Activated naive CD4-positive, alpha-beta T cell treated with anti-CD3 and anti-CD28 coated beads, Interleukin-2, amount 50 U/mL, for 72 hours (primary cell): ENCODE results near the gene ZNF805. TPM values are rescaled to one million over a fixed set of nuclear protein-coding genes. Genes with fewer than 3 reads are reported as not detected.

Experiments
- ATAC-seq, 2 donors: fragments of 150-1000 bp; cut with Tn5 transposase; 2 replicates each; pipeline ENCODE4 v1.10.0; 2021; ENCODE audit warnings: mild to moderate bottlenecking in 2 of 2, moderate library complexity in 2 of 2
- DNase-seq, 2 donors: peaks; one replicate each; pipeline ENCODE4 v3.0.0; 2021 to 2022; ENCODE audit warnings: low spot score in 2 of 2
- H3K27ac Mint-ChIP-seq, 2 donors: one replicate each; pipeline ENCODE4 v1.8.0; 2022; ENCODE audit warnings: mild to moderate bottlenecking in 2 of 2, mixed read lengths in 2 of 2
- H3K36me3 Mint-ChIP-seq, 2 donors: one replicate each; pipeline ENCODE4 v1.8.0; 2022; ENCODE audit warnings: mixed read lengths in 2 of 2
- H3K9me3 Mint-ChIP-seq, 2 donors: one replicate each; pipeline ENCODE4 v1.8.0; 2022; ENCODE audit warnings: mixed read lengths in 2 of 2
- total RNA-seq, 2 donors: library from RNA; stranded (reverse); gene quantifications; one replicate each; pipeline ENCODE4 v1.2.3, GENCODE V29; 2022

ZNF805 gene
- total RNA-seq, 2 donors from 2014 or later = 8.9 to 21.5 TPM

DNA sequence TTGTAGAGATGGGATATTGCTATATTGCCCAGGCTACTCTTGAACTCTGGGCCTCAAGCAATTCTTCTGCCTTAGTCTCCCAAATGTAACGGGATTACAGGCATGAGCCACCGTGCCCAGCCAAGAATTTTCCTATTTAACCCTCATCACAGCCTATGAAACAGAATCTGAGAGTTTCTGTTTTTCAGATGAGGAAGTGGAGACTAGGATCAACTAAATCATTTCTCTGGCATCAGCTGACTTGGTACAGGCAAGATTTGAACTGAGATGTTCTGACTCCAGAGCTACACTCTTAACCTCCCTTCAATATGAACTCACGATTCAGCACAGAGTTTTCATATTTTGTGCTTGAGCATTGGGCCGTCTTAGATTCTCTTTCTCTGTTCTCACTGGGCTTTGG, 47.9 kb downstream of the ZNF805 start:
- Mint-ChIP-seq H3K27ac (no peak overlapping the region), H3K9me3 (peaks cover 39 to 45% of the 10 kb centered on the region in 2 donors), H3K36me3 (peaks cover 77 to 95% of the 10 kb centered on the region in 2 donors)
- ATAC-seq = no peak
- no peak for DNase-seq

DNA sequence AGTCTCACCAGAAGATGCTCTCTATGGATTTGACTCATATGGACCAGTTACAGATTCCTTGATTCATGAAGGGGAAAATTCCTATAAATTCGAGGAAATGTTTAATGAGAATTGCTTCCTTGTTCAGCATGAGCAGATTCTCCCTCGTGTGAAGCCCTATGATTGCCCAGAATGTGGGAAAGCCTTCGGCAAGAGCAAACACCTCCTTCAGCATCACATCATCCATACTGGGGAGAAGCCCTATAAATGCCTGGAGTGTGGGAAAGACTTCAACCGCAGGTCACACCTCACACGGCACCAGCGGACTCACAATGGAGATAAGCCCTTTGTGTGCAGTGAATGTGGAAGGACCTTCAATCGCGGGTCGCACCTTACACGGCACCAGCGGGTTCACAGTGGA, 50.5 kb downstream of the ZNF805 start:
- no peak for DNase-seq
- Mint-ChIP-seq H3K27ac (no peak overlapping the region), H3K9me3 (peaks cover 51 to 55% of the 10 kb centered on the region in 2 donors), H3K36me3 (peaks cover 91 to 96% of the 10 kb centered on the region in 2 donors)
- no peak for ATAC-seq

DNA sequence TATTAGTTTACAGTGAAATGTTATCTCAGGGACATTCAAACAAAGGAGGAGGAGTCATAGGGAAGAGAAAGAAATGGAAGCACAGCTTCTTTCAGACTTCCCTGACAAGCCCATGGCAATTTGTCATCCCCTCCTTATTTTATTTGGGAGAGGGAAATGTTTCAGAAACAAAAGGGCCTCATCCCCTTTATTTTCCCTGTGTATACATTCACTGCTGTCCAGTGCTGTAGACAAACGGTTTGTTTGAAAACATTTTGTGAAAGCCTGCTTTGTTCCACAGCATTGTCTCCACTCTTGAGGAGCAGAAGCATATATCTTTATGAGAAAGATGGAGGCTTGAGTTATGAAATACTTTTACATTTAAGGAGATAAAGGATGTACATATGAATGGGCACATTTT, 52.1 kb downstream of the ZNF805 start:
- DNase-seq = no peak
- ATAC-seq = no peak
- H3K27ac Mint-ChIP-seq = no peak overlapping the region
- peaks cover 52 to 54% of the 10 kb centered on the region in 2 donors for H3K9me3 Mint-ChIP-seq
- H3K36me3 Mint-ChIP-seq = peaks cover 91 to 96% of the 10 kb centered on the region in 2 donors

DNA sequence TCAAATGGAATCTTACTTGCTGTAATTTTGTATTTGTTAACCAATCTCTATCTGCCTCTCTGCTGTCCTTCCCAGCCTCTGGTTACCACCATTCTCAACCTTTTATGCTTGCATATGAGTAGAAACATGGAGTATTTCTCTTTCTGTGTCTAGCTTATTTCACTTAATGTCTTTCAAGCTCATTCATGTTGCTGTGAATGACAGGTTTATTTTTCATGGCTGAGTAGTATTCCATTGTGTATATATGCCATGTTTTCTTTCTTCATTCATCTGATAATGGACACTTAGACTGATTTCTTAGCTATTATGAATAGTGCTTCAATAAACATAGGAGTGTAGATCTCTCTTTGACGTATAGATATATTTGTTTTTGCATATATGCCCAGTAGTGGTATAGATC, 53.3 kb downstream of the ZNF805 start:
- Mint-ChIP-seq H3K9me3 (peaks cover 56% of the 10 kb centered on the region in 2 donors), H3K36me3 (peaks cover 86 to 96% of the 10 kb centered on the region in 2 donors), H3K27ac (no peak overlapping the region)
- DNase-seq (no peak), ATAC-seq (no peak)

DNA sequence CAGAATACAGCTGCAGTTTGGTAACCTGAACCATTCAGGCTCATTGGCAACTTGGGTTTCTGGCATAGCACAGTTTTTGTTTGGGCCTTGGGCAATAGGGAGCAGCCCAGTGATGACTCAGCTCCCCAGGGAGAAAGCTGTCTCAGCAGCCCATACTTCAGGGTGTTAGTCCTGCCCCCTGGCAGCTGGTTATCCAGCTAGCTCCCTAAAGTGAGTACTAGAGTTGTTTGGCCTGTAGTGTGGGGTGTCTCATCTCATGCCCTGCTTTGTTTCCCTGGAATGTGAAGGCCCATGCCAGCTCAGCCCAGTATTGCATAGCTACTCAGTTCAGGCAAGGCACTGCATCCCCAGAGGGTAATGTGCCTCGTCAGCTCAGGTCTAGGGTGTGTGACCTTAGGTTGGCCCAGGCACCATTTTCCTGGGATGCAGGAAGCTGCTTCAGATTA, 61.6 kb downstream of the ZNF805 start:
- peaks cover 17 to 22% of the 10 kb centered on the region in 2 donors for H3K9me3 Mint-ChIP-seq
- no peak for DNase-seq
- peaks cover 59 to 72% of the 10 kb centered on the region in 2 donors for H3K36me3 Mint-ChIP-seq
- no peak for ATAC-seq
- peak overlapping the region in 1 of 2 donors; percentile 45 for H3K27ac Mint-ChIP-seq

DNA sequence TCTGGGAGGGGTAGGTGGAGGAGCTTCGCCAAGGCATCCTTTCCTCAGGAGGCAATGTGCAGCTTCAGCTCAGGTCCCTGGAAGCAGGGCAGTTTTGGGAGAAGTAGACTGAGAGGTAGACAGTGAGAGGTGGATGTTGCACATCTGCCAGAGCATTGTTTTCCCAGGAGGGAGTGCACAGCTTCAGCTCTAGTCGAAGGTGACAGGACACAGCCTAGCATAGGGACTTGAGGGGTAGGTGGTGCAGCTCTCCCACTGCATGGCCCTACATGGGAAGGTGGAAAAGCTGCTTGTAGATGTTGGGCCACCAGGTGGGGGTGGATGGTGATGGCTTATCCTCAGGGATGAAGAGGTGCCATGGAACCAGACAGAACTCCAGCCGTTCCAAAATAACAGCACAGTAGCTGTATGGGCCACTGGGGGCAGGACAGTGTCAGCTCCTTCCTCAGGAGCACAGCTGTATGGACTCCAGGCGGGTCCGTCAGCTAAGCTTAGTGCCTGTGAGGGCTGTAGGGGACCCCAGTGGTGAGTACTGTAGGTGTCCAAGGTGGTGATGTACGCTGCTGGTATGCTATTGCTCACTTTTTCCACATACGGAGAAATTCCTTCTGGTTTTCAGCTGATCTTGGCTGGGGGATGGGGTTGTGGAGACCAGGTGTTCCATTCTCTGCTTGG, 62.4 kb downstream of the ZNF805 start:
- DNase-seq = no peak
- Mint-ChIP-seq H3K27ac (peak overlapping the region; percentile 45 to 50), H3K36me3 (peaks cover 51 to 64% of the 10 kb centered on the region in 2 donors), H3K9me3 (peaks cover 13 to 15% of the 10 kb centered on the region in 2 donors)
- ATAC-seq = no peak

Other genes starting within 250 kb of the ZNF805 start
- not detected for gene USP29, start 120.6 kb upstream of the ZNF805 start, total RNA-seq
- not detected for gene ZIM3, start 95.4 kb upstream of the ZNF805 start, total RNA-seq
- gene DUXA, start 73.1 kb upstream of the ZNF805 start, total RNA-seq = not detected
- 10 to 100 TPM; 23.0 to 27.6 TPM for gene ZNF264, start 49.1 kb upstream of the ZNF805 start, total RNA-seq
- gene AURKC, start 9.6 kb upstream of the ZNF805 start, total RNA-seq = 1 to 10 TPM; 1.2 to 1.4 TPM
- gene ZNF460, start 39.9 kb downstream of the ZNF805 start, total RNA-seq = 10 to 100 TPM; 66.0 to 80.4 TPM
- 1 to 10 TPM; 3.4 to 7.0 TPM for gene ZNF543, start 79.8 kb downstream of the ZNF805 start, total RNA-seq
- 1 to 10 TPM; 3.5 to 6.5 TPM for gene ZNF304, start 110.6 kb downstream of the ZNF805 start, total RNA-seq
- gene TRAPPC2B, start 122.9 kb downstream of the ZNF805 start, total RNA-seq = 1 to 10 TPM; 3.8 to 5.9 TPM
- 1 to 10 TPM in 1 of 2 donors, under 1 TPM in 1; 0.61 to 2.7 TPM for gene ZNF547, start 122.9 kb downstream of the ZNF805 start, total RNA-seq
- 10 to 100 TPM; 22.8 to 31.5 TPM for gene ZNF548, start 149.2 kb downstream of the ZNF805 start, total RNA-seq
- gene ZNF17, start 170.5 kb downstream of the ZNF805 start, total RNA-seq = 1 to 10 TPM; 8.0 to 9.1 TPM
- gene ZNF749, start 194.7 kb downstream of the ZNF805 start, total RNA-seq = 10 to 100 TPM; 11.8 to 15.9 TPM
- gene VN1R1, start 216.5 kb downstream of the ZNF805 start, total RNA-seq = under 1 TPM; 0.14 to 0.36 TPM
- gene ZNF772, start 236.9 kb downstream of the ZNF805 start, total RNA-seq = 1 to 10 TPM; 4.1 to 7.8 TPM
- gene ZNF419, start 247.1 kb downstream of the ZNF805 start, total RNA-seq = 1 to 10 TPM; 3.7 to 6.8 TPM